OCI-LY7 (cell line): ENCODE measurements around the gene RTEL1. TPM values are rescaled to one million over a fixed set of nuclear protein-coding genes. Genes with fewer than 3 reads are reported as not detected.

ENCODE experiments used
- Bru-seq: library from RNA; stranded (reverse); fragments of 400-500 nt; gene quantifications from one replicate; lab custom pipeline; 2021; lab: Mats Ljungman, UMichigan
- BruChase-seq, 2 experiments: library from RNA; stranded (reverse); fragments of 400-500 nt; gene quantifications; one replicate each; lab custom pipeline; 2021; lab: Mats Ljungman, UMichigan
- BruUV-seq: library from RNA; stranded (reverse); fragments of 400-500 nt; replicated peaks from 2 replicates; lab custom pipeline; 2021; lab: Mats Ljungman, UMichigan
- CTCF ChIA-PET: fragments of 300-600 bp; sonication (Branson Sonifier 250); formaldehyde crosslinking; loops from one replicate; lab custom pipeline; 2022; ENCODE audit warnings: antibody characterized with exemption; ENCODE audit not compliant: unreplicated experiment; lab: Charles Lee
- POLR2A ChIA-PET: fragments of 300-600 bp; sonication (Branson Sonifier 250); formaldehyde crosslinking; loops from one replicate; lab custom pipeline; 2022; ENCODE audit warnings: antibody characterized with exemption; lab: Charles Lee
- DNase-seq: peaks from one replicate; pipeline ENCODE4 v3.0.0-alpha.2; 2015; ENCODE audit warnings: low spot score
- H2AFZ ChIP-seq: fragments of 200-600 bp; sonication (generic), shearing (Covaris generic); 2 replicates; pipeline ENCODE4 v1.6.1; 2014; ENCODE audit warnings: mild to moderate bottlenecking, antibody characterized with exemption, low read length, moderate library complexity
- H3K27ac ChIP-seq: fragments of 200-600 bp; sonication (generic); 2 replicates; pipeline ENCODE4 v1.5.1; 2014; ENCODE audit warnings: mixed run types, low read depth, mild to moderate bottlenecking, moderate library complexity, low read length, inconsistent platforms; ENCODE audit not compliant: poor library complexity, severe bottlenecking
- H3K36me3 ChIP-seq: fragments of 200-600 bp; sonication (generic); 2 replicates; pipeline ENCODE4 v1.6.1; 2014; ENCODE audit warnings: mild to moderate bottlenecking, antibody characterized with exemption, low read length, moderate library complexity, mixed read lengths; ENCODE audit not compliant: insufficient read depth
- H3K4me1 ChIP-seq: fragments of 200-600 bp; sonication (generic); 2 replicates; pipeline ENCODE4 v1.5.1; 2014; ENCODE audit warnings: mild to moderate bottlenecking, low read length; ENCODE audit not compliant: insufficient read depth, poor library complexity, severe bottlenecking
- H3K4me2 ChIP-seq: fragments of 200-600 bp; sonication (generic); 2 replicates; pipeline ENCODE4 v1.6.1; 2014; ENCODE audit warnings: mild to moderate bottlenecking, low read length
- H3K4me3 ChIP-seq: fragments of 200-600 bp; sonication (generic); 2 replicates; pipeline ENCODE4 v1.5.1; 2014; ENCODE audit warnings: mild to moderate bottlenecking, low read depth, low read length; ENCODE audit not compliant: poor library complexity, severe bottlenecking
- H3K79me2 ChIP-seq: fragments of 200-600 bp; sonication (generic); 2 replicates; pipeline ENCODE4 v1.6.1; 2016; ENCODE audit warnings: low read depth, mild to moderate bottlenecking, low read length, moderate library complexity, mixed read lengths; ENCODE audit not compliant: insufficient read depth
- H3K9me2 ChIP-seq: fragments of 200-600 bp; sonication (generic); 2 replicates; pipeline ENCODE4 v1.6.1; 2016; ENCODE audit warnings: mild to moderate bottlenecking, low read length, mixed read lengths; ENCODE audit not compliant: insufficient read depth
- H3K9me3 ChIP-seq: fragments of 200-600 bp; sonication (generic); 2 replicates; pipeline ENCODE4 v1.6.1; 2014; ENCODE audit warnings: mild to moderate bottlenecking, mixed run types, low read length, mixed read lengths
- H4K20me1 ChIP-seq: fragments of 200-600 bp; sonication (generic); 2 replicates; pipeline ENCODE4 v1.6.1; 2014; ENCODE audit warnings: mild to moderate bottlenecking, antibody characterized with exemption, low read length, moderate library complexity, mixed read lengths; ENCODE audit not compliant: insufficient read depth
- CTCF ChIP-seq: fragments of 200-600 bp; sonication (generic); conservative IDR thresholded peaks from 2 replicates; pipeline ENCODE4 v1.5.1; 2014; ENCODE audit warnings: mild to moderate bottlenecking, antibody characterized with exemption, low read length, moderate library complexity, mixed read lengths
- EZH2phosphoT487 ChIP-seq: fragments of 200-600 bp; sonication (generic); IDR thresholded peaks from 2 replicates; pipeline ENCODE4 v1.6.1; 2018; ENCODE audit warnings: low read depth, borderline replicate concordance, mild to moderate bottlenecking, mixed run types, antibody characterized with exemption, low read length, moderate library complexity, mixed read lengths
- intact Hi-C: fragments of 100-400 bp; cut with micrococcal nuclease; formaldehyde crosslinking; loops from one replicate; pipeline ENCODE4 v1.10.0; 2022; ENCODE audit not compliant: unreplicated experiment
- long read RNA-seq: library from polyadenylated mRNA; stranded (forward); transcript quantifications from one replicate; pipeline ENCODE4 v2.0.0, GENCODE V29; 2022
- total RNA-seq, 2 experiments: library from RNA; depleted of rRNA in 1 of 2; stranded (reverse); fragments of >200 nt in 1 of 2; shearing (Covaris generic) in 1 of 2; gene quantifications; 2 replicates each; pipeline ENCODE4 v1.2.3, GENCODE V29; 2014 to 2022

The RTEL1 gene, protein sequence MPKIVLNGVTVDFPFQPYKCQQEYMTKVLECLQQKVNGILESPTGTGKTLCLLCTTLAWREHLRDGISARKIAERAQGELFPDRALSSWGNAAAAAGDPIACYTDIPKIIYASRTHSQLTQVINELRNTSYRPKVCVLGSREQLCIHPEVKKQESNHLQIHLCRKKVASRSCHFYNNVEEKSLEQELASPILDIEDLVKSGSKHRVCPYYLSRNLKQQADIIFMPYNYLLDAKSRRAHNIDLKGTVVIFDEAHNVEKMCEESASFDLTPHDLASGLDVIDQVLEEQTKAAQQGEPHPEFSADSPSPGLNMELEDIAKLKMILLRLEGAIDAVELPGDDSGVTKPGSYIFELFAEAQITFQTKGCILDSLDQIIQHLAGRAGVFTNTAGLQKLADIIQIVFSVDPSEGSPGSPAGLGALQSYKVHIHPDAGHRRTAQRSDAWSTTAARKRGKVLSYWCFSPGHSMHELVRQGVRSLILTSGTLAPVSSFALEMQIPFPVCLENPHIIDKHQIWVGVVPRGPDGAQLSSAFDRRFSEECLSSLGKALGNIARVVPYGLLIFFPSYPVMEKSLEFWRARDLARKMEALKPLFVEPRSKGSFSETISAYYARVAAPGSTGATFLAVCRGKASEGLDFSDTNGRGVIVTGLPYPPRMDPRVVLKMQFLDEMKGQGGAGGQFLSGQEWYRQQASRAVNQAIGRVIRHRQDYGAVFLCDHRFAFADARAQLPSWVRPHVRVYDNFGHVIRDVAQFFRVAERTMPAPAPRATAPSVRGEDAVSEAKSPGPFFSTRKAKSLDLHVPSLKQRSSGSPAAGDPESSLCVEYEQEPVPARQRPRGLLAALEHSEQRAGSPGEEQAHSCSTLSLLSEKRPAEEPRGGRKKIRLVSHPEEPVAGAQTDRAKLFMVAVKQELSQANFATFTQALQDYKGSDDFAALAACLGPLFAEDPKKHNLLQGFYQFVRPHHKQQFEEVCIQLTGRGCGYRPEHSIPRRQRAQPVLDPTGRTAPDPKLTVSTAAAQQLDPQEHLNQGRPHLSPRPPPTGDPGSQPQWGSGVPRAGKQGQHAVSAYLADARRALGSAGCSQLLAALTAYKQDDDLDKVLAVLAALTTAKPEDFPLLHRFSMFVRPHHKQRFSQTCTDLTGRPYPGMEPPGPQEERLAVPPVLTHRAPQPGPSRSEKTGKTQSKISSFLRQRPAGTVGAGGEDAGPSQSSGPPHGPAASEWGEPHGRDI (N-terminal part only)
- 20.0 and 22.5 TPM in 2 replicates for total RNA-seq (2014; rRNA removed; shearing (Covaris generic))
- 47.2 and 55.0 TPM in 2 replicates for total RNA-seq (2022)
- Bru-seq, nascent RNA = percentile 50 among the genes with signal in this experiment
- BruChase-seq, experiment 1, labeled RNA remaining after a 6-hour chase = percentile 69 among the genes with signal in this experiment
- percentile 60 among the genes with signal in this experiment for BruChase-seq, experiment 2, labeled RNA remaining after a 2-hour chase
- long read RNA-seq, full-length matches to known transcripts = 11 of 46 reads
- long read RNA-seq, partial matches to known transcripts = 12 of 46 reads
- long read RNA-seq, other reads (novel, unspliced or antisense) = 23 of 46 reads

GRCh38 chr20:63657937-63658748, at the start of gene RTEL1:
Gene RTEL1, plus strand, starts transcription at chr20:63658312. Its CDS starts 1,091 bp downstream, at chr20:63659403.
- Histone ChIP-seq H3K36me3 (peaks cover 25% of the 10 kb centered on the region; the same call in 1 of the 2 replicates), H3K79me2 (peaks cover 13% of the 10 kb centered on the region; the same call in 1 of the 2 replicates), H3K4me2 (peak within 1 kb of the TSS; percentile 90), H3K9me3 (no peaks in the 10 kb centered on the region), H3K9me2 (no peaks in the 10 kb centered on the region), H3K4me1 (peaks cover 12% of the 10 kb centered on the region), H3K27ac (peak within 1 kb of the TSS; percentile 57), H2AFZ (peak within 1 kb of the TSS; percentile 88), H3K4me3 (peak within 1 kb of the TSS; percentile 94), H4K20me1 (no peaks in the 10 kb centered on the region)
- peak; percentile 90 for DNase-seq
- POLR2A ChIA-PET = interaction anchor here (0.6 to 1.3 kb wide), 5 partner anchors 8 to 699 kb away, joined by 3 to 4 read pairs (median 3); partner anchors contain the start of genes LIME1 and PTK6
- intact Hi-C loops = no loop called here
- TF ChIP-seq EZH2phosphoT487 = no peak
- CTCF ChIA-PET = interaction anchor here (1.0 kb wide), 1 partner anchor 16 kb away, joined by 10 read pairs; no protein-coding TSS in a partner anchor
- BruUV-seq = no TSS peak

DNA sequence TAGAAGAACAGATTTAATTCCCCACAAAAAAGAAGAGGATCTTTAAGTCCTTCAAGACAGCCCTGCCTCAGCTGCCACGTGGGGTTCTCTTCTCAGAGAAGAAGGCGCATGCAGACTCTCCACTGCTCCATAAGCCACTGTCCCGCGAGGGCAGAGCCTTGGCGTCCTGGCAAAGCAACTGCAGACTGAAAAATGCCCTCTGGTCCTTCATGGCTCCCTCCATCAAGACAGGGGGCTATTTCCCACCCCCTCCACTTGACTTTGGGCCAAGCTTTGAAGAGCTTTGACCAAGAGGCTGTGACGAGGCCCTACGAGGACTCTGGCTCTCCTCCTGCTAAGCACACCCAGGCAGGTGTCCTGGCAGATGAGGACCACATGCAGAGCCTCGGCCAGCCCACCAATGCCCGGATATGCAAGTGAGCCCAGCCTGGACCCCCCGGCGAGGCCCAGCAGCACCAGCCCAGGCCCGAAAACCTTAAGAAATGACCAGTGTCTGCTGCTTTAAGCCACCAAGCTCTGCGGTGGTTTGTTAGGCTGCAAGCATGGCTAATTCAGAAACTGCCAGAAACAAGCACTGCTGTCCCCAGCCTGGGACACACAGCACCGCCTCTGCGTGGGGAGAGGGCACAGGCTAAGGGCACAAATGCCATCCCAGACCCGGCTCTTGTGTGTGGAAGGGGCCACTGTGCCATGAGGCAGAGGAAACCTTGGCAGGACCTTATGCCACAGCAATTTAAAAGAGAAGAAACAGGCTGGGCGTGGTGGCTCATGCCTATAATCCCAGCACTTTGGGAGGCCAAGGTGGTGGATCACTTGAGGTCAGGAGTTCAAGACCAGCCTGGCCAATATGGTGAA, 47.3 kb upstream of the RTEL1 start:
- ChIA-PET POLR2A (no interaction called here), CTCF (no interaction called here)
- no peaks in the 10 kb centered on the region for H3K9me2 ChIP-seq
- H3K9me3 ChIP-seq = no peaks in the 10 kb centered on the region
- H4K20me1 ChIP-seq = no peaks in the 10 kb centered on the region
- intact Hi-C loops = no loop called here
- H2AFZ ChIP-seq = no peak overlapping the region
- no peak overlapping the region for H3K27ac ChIP-seq
- H3K4me3 ChIP-seq = no peak overlapping the region
- TF ChIP-seq CTCF = no peak
- TF ChIP-seq EZH2phosphoT487 = no peak
- H3K4me1 ChIP-seq = no peaks in the 10 kb centered on the region
- DNase-seq = no peak
- H3K79me2 ChIP-seq = no peaks in the 10 kb centered on the region
- BruUV-seq = no TSS peak
- H3K36me3 ChIP-seq = peaks cover 27% of the 10 kb centered on the region
- H3K4me2 ChIP-seq = no peak overlapping the region
